GM12892 (cell line): ENCODE results near the gene RFNG.

Source experiments
- DNase-seq: peaks from one replicate; pipeline ENCODE4 v3.0.0; 2011; ENCODE audit not compliant: insufficient read length
- FAIRE-seq: peaks from 2 replicates; lab custom pipeline; 2011; peaks lifted over from hg19 to GRCh38; lab: Jason Lieb, UNC
- POLR2A ChIP-seq: IDR thresholded peaks from 2 replicates; pipeline ENCODE4 v1.6.1; 2011; ENCODE audit warnings: low read depth, low read length, control low read depth
- POLR2AphosphoS5 ChIP-seq: IDR thresholded peaks from 2 replicates; pipeline ENCODE4 v1.6.1; 2011; ENCODE audit warnings: low read depth, low read length, control low read depth
- TAF1 ChIP-seq: IDR thresholded peaks from 2 replicates; pipeline ENCODE4 v1.6.1; 2011; ENCODE audit warnings: low read depth, mild to moderate bottlenecking, control low read depth, low read length, borderline replicate concordance

The RFNG gene

GRCh38 chr17:82023447-82024241, 28.0 kb downstream of the RFNG start:
- TF ChIP-seq POLR2A (no peak), TAF1 (no peak), POLR2AphosphoS5 (no peak)
- FAIRE-seq: peak; percentile 33
- no peak for DNase-seq

- TF ChIP-seq TAF1: no peak
- TF ChIP-seq POLR2AphosphoS5: no peak
- TF ChIP-seq POLR2A: no peak
- DNase-seq: peak; percentile 100
- peak; percentile 100 for FAIRE-seq
Measured at GRCh38 chr17:82022981-82023446, 28.6 kb downstream of the RFNG start, which contains the start of gene LRRC45. Gene LRRC45, plus strand, starts transcription at chr17:82023305. Its CDS starts 339 bp downstream, at chr17:82023644.

- TF ChIP-seq TAF1 (peak; percentile 49; the same call in 1 of the 2 replicates), POLR2AphosphoS5 (peak; percentile 38; the same call in 1 of the 2 replicates), POLR2A (peak; percentile 74; the same call in 1 of the 2 replicates)
- FAIRE-seq (no peak), DNase-seq (no peak)
Measured at GRCh38 chr17:82022310-82022980, 29.2 kb downstream of the RFNG start, which contains the start of gene CENPX. Gene CENPX, minus strand, starts transcription at chr17:82022878. Its CDS starts 17 bp downstream, at chr17:82022861.

- FAIRE-seq (no peak), DNase-seq (no peak)
- no peak for TF ChIP-seq POLR2A
- TF ChIP-seq POLR2AphosphoS5: no peak
- TF ChIP-seq TAF1: no peak
Measured at GRCh38 chr17:82021900-82022309, 29.7 kb downstream of the RFNG start.

GRCh38 chr17:82021107-82021899, 30.3 kb downstream of the RFNG start:
- DNase-seq (no peak), FAIRE-seq (peak; percentile 90)
- TF ChIP-seq POLR2AphosphoS5 (no peak), TAF1 (no peak), POLR2A (no peak)

- TF ChIP-seq POLR2AphosphoS5: no peak
- TF ChIP-seq TAF1: no peak
- no peak for TF ChIP-seq POLR2A
- DNase-seq: no peak
- no peak for FAIRE-seq
Measured at GRCh38 chr17:82020572-82021106, 31.0 kb downstream of the RFNG start.

GRCh38 chr17:82019690-82020571, 31.7 kb downstream of the RFNG start:
- FAIRE-seq: peak; percentile 94
- TF ChIP-seq POLR2AphosphoS5: no peak
- TF ChIP-seq POLR2A: no peak
- TF ChIP-seq TAF1: no peak
- peak; percentile 82 for DNase-seq

- TF ChIP-seq TAF1: no peak
- TF ChIP-seq POLR2A: no peak
- TF ChIP-seq POLR2AphosphoS5: no peak
- FAIRE-seq: no peak
Measured at GRCh38 chr17:82018989-82019689, 32.5 kb downstream of the RFNG start.

More at GRCh38 chr17:82018989-82019689, 32.5 kb downstream of the RFNG start:
- DNase-seq: no peak
